Loucy (cell line): ENCODE data around the gene NGFR.

Experiments
- EZH2phosphoT487 ChIP-seq: fragments of 200-600 bp; IDR thresholded peaks from 2 replicates; pipeline ENCODE4 v1.6.1; 2018; ENCODE audit warnings: antibody characterized with exemption, mild to moderate bottlenecking, moderate library complexity, borderline replicate concordance
- TF ChIP-seq, protein P1 (sequence below): fragments of 200-600 bp; sonication (generic); conservative IDR thresholded peaks from 2 replicates; pipeline ENCODE4 v1.5.1; 2014; ENCODE audit warnings: mild to moderate bottlenecking, antibody characterized with exemption, low read length

- TF ChIP-seq, protein P1, sequence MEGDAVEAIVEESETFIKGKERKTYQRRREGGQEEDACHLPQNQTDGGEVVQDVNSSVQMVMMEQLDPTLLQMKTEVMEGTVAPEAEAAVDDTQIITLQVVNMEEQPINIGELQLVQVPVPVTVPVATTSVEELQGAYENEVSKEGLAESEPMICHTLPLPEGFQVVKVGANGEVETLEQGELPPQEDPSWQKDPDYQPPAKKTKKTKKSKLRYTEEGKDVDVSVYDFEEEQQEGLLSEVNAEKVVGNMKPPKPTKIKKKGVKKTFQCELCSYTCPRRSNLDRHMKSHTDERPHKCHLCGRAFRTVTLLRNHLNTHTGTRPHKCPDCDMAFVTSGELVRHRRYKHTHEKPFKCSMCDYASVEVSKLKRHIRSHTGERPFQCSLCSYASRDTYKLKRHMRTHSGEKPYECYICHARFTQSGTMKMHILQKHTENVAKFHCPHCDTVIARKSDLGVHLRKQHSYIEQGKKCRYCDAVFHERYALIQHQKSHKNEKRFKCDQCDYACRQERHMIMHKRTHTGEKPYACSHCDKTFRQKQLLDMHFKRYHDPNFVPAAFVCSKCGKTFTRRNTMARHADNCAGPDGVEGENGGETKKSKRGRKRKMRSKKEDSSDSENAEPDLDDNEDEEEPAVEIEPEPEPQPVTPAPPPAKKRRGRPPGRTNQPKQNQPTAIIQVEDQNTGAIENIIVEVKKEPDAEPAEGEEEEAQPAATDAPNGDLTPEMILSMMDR = no peak
- TF ChIP-seq EZH2phosphoT487 = no peak
Measured at GRCh38 chr17:49469831-49470810, 25.0 kb upstream of the NGFR start.
